IPS-11a (cell line): ENCODE results near the gene CSNK1D.

Experiments
- H3K4me3 ChIP-seq: one replicate; pipeline ENCODE4 v1.5.1; 2013; ENCODE audit warnings: low read depth, low read length, control low read depth

CSNK1D gene

GRCh38 chr17:82296511-82297279 lies 23.2 kb upstream of the CSNK1D start:
- H3K4me3 ChIP-seq = no peak overlapping the region

- H3K4me3 ChIP-seq = no peak overlapping the region
Observed at GRCh38 chr17:82295472-82295814, 21.9 kb upstream of the CSNK1D start.

GRCh38 chr17:82294064-82294773 lies 20.7 kb upstream of the CSNK1D start:
- H3K4me3 ChIP-seq = no peak overlapping the region

- H3K4me3 ChIP-seq = peak overlapping the region; percentile 65
Observed at GRCh38 chr17:82292251-82293154, 19.0 kb upstream of the CSNK1D start.

GRCh38 chr17:82291582-82292250 lies 18.2 kb upstream of the CSNK1D start:
- peak overlapping the region; percentile 65 for H3K4me3 ChIP-seq

- no peak overlapping the region for H3K4me3 ChIP-seq
Observed at GRCh38 chr17:82287868-82288801, 14.6 kb upstream of the CSNK1D start.

- H3K4me3 ChIP-seq = no peak overlapping the region
Observed at GRCh38 chr17:82287013-82287867, 13.7 kb upstream of the CSNK1D start.

- H3K4me3 ChIP-seq = no peak overlapping the region
Observed at GRCh38 chr17:82285141-82285540, 11.6 kb upstream of the CSNK1D start.

- no peak overlapping the region for H3K4me3 ChIP-seq
Observed at GRCh38 chr17:82283208-82283749, 9.8 kb upstream of the CSNK1D start.

- no peak overlapping the region for H3K4me3 ChIP-seq
Observed at GRCh38 chr17:82282239-82283207, 9.0 kb upstream of the CSNK1D start.

GRCh38 chr17:82281502-82282238 lies 8.2 kb upstream of the CSNK1D start:
- no peak overlapping the region for H3K4me3 ChIP-seq

- H3K4me3 ChIP-seq = no peak overlapping the region
Observed at GRCh38 chr17:82281076-82281475, 7.6 kb upstream of the CSNK1D start.

GRCh38 chr17:82280537-82280936 lies 7.0 kb upstream of the CSNK1D start:
- H3K4me3 ChIP-seq = no peak overlapping the region

GRCh38 chr17:82278786-82279391 lies 5.4 kb upstream of the CSNK1D start:
- no peak overlapping the region for H3K4me3 ChIP-seq

- H3K4me3 ChIP-seq = no peak overlapping the region
Observed at GRCh38 chr17:82278308-82278707, 4.8 kb upstream of the CSNK1D start.

GRCh38 chr17:82277851-82278250 lies 4.4 kb upstream of the CSNK1D start:
- no peak overlapping the region for H3K4me3 ChIP-seq
